HG02642 (cell line): ENCODE results near the gene ZFYVE28.
A peak's percentile ranks its signal among the peaks of the same experiment; 100 is the strongest.

Source experiments
- ATAC-seq: cut with Tn5 transposase; IDR thresholded peaks from one replicate; pipeline ENCODE4 v1.9.1; 2021; ENCODE audit warnings: mild to moderate bottlenecking; ENCODE audit not compliant: unreplicated experiment, poor library complexity

Gene ZFYVE28

DNA sequence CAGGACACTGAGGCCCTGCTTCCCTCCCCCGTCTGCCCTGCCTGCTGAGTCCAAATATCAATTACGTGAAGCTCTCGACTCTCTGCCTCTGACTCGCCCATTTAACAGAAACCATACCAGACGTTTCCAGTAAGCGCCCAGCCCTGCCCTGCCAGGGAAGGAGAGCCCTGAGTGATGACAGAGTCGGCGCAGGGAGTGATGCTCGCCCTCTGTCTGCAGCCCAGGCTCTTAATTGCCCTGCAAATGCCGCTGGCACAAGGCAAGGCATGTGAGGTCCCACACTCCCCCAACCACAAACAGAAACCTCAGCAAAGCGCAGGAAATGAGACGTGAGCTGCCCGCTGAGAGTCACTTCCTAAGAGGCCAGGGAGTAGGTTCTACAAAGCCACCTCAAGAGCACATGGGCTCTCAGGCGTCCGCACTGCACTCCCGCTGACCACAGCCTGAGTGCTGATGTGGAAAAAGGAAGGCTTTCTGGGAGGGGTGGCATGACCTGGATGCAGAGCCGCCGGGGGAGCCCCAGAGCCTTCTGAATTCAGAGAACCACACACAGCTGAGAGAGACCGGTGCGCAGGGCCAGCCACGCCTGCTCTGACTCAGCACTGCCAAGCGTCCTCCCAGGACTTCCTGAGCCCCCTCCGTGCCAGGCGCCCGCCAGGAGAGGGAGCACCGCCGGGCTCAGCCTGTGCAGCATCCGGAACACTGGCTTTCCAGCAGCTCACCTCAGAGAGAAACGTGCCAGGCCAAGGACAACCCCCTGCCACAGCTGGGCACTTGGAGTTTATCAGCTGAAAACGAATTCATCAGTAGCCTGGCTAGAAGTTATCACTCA is 5.3 kb downstream of the ZFYVE28 start:
- peak; percentile 54 for ATAC-seq

DNA sequence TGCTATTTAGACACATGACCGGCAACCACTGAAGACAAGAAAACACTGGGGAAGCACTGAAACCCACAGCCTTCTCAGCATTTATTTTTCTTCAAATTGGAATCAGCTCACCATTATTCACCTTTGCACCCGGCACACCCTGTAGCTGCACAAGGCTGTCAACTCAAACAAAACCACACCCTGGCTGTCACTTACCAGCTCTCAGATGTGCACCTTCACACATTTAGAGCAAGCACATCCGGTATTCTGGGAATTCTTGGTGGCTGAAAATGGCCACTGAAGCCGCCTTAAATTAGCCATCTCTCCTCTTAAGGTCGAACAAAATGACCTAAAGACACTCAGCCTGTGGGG is 5.9 kb downstream of the ZFYVE28 start:
- peak; percentile 18 for ATAC-seq

DNA sequence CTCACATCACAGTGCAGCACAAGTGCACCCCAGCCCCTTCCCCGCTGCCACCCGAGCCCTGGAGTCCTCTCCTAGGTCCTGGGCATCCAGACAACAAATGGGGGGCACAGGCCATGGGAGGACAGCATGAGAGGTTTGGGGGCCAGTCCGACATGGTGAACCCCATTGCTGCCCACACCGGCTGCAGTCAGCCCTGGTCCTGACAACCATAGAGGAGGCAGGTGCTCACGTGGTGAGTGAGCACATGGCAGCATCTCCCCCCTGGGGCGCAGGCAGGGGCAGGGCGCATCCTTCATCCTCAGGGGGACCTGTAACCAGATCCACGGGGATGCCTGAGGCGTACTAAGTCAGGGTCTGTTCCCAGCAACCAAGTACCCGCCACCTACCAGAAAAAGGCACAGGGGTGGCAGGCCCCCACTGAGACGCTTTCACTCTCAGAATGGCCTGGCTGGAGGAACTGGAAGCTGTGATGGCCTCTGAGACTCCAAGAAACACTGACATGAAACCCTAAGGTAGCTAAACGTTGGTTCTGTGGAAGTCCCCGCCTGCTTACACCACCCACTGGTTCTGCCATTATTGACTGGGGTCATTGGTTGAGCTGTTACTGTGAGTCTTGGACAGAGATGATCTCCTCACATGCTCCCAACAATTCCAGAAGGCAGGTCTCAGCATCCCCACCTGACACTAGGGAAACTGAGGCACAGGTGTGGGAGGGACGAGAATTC is 6.5 kb downstream of the ZFYVE28 start:
- no peak for ATAC-seq

DNA sequence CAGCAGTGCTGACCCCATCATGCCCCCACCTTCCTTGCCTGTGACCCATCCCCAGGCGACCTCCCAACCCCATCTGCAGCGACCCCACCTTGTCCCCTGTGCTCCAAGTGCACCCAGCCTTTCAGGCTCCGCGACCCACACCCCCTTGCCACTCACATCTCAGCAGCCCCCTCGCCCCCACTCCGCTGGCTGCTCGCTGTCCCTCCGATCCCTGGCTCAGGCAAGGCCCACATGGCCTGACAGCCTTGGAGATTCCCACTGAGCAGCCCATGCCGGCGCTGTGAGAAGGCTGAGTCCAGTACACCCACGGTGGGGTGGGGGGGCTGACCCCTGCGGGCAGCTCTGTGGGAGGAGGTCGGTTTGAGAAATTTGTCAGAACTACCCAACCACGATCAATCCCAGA is 9.1 kb downstream of the ZFYVE28 start:
- ATAC-seq = no peak

DNA sequence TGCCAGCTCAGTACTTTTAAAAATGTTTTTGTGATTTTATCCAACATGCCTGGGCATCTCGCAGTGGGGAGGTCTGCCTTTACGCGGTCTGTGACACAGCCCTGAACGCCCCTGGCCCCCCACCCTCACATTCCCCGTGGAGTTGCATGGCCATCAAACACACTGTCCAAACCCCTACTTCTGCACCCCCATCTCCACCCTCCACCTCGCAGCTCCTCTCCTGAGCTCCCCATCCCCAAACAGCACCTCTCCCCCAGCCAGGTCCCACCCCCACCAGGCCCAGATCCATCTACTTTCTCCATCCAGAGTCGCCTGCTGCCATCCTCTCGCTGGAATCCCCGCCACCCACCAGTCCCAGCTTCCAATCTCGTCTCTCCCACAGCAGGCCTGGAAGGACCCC is 9.5 kb downstream of the ZFYVE28 start:
- ATAC-seq = no peak

DNA sequence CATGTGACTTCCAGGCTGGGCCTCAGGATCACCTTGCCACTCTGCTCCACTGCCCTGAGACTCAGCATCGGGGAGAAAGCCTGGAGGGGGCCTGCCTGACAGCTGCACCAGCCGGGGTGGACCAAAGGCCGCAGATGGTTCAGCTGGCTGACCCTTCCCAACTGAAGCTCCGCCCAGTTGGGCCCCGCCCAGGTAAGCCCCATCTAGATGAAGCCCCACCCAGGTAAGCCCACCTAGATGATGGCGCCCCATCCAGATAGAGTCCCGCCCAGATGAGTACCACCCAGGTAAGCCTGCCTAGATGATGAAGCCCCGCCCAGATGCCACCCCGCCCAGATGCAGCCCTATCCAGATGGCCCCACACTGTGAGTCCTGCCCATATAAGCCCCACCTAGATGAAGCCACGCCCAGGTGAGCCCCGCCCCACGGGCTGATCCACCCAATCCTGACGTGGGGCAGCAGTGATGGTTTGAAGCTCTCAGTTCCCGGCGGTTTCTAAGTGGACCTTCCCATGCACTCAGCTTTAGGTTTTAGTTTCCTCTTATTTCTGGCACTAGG is 10.0 kb downstream of the ZFYVE28 start:
- ATAC-seq = no peak

DNA sequence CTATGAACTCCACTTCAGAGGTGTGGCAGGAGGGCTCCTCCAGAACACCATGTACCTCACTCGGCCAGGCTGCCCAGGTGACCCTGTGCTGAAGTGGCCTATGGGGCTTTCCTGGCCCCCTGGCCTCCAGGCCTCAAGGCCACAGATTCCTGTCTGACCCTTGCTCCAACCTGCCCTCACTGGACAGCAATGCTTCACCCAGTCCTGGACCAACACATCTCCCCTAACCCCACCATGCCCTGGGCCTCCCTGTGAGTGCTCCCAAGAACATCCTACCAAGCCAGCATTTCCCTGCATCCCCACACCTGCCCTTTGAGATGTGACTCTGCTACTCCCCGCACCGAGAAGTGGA is 10.5 kb downstream of the ZFYVE28 start:
- ATAC-seq = no peak

DNA sequence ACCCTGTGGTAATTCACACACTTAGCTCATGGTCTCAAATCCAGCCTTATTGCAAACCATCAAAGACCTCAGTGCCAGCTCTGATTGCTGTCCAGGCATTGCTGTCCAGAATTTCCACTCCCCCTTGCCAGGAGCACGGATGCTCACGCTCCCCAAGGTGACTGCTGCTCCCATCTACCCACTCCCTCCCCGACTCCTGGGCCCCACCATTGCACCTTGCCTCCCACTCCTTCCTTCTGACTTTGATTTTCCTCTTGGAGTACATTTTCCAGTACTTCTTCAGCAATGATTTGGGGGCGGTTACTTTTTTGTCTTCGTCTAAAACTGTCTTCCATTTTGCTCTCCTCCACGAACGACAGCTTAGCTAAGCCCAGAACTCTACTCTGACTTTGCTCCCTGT is 11.5 kb downstream of the ZFYVE28 start:
- ATAC-seq = no peak

DNA sequence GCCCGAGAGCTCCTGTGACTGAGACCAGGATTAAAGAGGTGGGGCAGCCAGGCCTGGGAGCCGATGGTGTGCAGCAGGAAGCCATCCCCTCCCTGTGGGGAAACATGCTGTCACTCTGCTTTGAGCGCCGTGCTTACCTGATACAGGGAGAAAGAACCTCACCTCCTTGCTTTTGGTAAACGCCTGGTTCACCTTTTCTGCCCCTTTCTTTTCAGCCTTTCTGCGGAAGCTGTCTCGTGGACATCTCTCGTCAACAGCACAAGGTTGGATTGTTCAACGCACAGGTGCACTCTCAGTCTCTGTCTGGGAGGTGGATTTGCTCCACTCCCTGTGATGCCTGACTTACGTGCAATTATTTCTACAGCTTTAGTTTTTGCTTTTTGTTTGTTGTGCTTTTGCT is 12.0 kb downstream of the ZFYVE28 start:
- no peak for ATAC-seq

DNA sequence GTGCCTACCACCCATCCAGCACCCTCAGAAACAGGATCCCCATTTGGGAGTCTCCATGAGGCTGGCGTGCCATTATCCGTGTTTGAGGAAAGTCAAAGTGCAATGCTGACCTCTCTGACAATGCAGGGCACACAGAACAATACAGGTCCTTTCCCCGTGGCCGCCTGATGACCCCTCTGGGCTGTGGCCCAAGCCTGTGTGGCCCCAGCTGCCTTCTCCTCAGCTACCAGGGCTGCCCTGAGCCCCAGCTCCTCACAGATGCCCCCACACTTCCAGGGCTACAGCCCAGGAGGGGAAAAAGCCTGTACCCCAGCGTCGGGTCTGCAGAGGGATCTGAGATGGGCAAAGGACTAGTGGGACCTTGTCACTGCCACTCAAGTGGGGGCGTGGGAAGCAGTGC is 15.5 kb downstream of the ZFYVE28 start:
- ATAC-seq = no peak

DNA sequence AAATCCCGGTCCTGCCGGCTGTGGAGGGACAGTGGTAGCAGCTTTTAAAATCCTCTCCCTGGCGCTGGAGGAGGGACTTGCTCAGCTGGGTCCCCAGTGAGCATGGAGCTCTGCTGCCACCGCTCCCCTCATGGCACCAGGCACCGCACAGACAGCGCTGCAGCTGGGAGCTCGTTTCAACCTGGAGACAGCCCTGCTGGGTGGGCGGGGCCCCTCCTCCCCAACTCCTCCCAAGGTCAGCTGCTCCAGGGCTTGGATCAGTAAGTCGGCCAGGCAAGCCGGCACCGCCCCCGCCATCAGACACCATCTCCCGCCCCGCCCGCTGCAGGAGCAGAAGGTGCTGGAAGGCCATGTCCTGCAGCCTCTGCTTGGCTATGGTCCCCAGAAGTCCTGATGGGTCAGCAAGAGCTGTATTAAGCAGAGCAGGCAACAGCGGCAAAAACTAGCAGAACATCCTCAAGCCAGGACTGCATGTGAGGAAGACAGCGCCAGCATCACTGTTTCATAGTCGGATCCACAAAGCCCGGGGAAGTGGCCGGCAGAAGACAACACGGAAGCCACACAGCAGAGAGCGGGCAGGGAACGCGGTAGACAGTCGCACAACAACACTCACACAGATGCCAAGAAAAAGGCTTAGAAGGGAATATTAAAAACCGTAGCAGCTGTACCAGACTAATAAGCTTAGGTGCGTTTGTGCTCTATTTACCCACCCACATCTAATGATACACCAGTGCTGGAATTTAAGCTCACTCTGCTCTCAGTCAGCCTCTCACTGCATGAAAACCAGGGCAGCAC is 16.2 kb downstream of the ZFYVE28 start:
- no peak for ATAC-seq

DNA sequence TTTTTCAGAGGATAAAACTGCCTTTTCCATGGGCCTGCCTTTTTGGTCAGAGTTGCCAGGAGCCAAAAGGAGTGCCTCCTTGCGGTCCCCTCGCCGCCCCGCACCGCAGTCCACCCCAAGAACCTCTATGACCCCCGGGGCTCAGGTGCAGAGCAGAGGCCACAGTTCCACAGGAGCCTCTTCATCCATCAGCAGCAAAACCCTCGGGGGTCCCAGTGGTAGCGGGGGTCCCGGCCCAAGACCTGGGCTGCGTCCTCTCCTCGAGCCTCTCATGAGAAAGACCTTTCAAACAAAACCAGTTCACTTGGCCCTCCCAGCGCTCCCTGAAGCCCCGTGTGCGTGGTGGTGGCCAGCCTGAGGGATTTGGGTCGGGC is 16.8 kb downstream of the ZFYVE28 start:
- no peak for ATAC-seq

DNA sequence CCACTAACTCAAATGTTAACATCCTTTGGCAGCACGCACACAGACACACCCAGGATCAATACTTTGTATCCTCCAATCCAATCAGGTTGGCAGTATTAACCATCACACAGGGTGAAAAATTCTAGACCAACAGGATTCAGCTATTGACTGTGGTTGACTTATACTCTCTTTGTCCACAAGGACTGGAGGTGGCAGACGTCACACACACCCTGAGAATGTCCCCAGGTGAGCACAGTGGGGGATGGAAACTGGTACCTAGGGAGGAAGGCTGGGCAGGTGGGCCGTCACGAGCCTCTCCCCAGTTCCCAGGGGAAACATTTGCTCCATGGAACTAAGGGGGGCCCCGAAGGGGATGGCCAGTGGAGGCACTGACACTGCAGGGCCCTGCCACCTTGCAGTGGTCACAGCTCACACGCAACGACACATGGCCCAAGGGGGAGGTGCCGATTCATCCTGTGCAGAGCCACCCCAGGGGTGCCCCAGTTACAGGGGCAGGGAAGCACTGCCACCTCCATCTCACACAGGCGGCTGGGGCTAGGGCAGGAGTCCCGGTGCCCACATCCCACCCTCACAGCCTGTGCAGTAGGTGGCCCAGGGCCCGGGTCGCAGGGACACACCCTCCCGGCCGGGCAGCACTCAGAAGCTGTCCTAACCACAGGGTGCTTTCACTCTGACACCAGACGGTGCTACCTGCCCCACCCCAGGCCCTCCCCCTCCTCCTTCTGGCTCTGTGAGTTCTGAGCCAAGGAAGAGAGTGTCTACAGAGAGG is 17.4 kb downstream of the ZFYVE28 start:
- no peak for ATAC-seq

DNA sequence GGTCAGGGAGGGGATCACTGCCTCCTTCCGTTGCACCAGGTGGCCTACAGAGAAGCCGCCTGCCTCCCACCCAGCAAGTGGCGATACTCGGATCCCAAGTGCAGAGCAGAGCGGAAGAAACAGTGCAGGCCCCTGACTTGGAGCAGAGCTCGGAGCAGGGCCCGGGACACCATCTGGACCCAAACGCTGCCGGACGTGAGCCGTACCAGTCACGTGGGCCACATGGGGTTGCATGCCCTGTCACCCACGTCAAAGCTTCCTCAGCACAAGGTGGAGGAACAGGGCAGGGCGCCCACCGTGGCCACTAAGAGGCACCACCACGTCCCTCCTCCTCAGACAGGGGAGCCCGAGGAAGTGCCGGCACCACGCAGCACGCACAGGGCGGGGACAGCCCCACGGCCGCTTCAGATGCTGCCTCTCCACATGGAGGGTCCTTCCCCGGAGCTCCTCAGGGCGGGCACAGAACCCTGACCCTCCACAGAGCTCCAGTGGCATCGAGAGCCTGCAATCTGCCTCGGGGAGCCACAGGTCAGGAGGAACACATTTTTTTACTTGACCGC is 18.7 kb downstream of the ZFYVE28 start:
- ATAC-seq = no peak

DNA sequence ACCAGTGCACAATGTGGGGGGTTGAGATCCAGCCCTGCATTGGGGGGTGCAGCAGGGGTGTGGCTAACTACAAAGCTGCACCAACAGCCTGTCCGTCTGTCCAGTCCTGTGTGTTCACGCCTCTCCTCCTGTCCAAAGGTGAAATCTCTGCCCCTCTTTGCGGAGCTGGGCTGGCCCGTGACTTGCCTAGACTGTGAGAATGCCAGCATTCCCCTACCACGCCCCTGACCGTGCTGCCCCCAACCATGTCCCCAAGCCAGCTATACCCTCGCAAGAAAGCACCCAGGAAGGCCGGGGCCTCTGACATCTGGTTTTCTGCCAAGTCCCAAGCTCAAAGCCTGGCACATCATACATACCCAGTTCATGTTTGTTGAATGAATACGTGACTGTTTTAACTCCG is 19.2 kb downstream of the ZFYVE28 start:
- ATAC-seq = no peak

DNA sequence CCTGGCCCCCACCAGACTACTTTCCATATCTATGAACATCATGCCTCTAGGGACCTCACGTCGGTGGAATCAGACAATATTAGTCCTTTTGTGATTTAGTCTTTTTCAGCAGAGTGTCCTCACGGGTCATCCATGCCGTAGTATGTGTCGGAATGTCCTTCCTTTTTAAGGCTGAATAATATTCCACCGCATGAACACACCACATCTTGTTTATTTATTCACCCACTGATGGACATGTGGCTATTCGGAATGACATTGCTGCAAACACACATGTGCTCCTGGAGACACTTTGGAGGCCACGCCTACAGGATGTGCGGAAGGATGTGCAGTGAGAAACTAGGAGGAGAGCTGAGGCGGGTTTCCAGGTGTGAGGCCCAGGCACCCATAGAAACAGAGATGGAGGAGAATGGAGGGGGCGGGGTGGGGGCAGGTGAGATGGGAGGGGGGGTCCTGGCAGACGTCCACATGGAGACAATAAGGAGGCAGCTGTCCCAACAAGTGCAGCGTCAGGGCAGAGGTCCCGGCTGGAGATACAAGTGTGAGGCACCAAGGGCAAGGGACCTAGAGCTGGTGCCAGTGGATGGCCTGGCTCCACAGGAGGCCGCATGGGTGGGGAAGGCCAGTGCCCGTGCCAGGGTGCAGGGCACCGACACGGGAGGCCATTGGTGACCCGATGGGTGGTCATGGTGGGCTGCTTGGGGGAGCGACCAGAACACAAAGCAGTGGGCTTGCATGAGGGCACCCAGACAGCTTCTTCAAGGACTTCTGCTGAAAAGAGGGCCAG is 20.7 kb downstream of the ZFYVE28 start:
- no peak for ATAC-seq

DNA sequence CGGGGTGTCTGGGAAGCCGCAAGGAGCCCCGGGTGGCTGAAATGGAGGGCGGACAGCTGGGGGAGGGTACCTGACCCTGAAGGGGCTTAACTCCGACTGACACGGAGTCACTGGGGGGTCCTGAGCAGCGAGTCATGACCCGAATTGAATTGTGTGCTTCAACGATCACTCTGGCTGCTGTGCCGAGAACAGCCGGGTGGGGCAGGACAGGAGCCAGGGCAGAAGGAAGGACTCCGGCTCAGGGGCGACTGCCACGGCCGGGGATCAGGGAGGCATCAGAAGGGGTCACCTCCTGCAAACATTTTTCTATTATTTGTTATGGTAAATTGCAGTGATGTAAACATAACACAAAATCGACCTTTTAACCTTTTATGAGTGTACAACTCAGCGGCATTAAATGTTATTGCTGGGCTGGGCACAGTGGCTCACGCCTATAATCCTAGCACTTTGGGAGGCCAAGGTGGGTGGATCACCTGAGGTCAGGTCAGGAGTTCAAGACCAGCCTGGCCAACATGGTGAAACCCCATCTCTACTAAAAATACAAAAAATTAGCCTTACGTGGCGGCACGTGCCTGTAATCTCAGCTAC is 21.6 kb downstream of the ZFYVE28 start:
- no peak for ATAC-seq

DNA sequence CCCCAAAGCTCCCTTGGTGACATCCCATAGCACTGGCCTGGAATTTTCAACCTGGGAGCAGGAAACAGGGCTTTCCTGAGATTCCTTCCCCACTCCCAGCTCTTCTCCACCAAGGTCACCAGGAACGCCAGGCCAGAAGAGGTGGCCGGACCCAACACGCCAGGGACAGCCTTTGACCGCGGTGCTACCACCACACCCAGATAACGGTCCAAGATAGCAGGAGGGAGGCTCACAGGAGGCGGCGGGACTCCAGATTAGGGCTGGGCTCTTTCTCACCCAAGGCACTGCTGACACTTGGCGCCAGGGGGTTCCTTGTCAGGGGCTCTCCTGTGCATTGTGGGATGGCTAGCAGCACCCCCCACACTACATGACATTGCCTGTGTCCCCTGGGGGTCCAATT is 22.9 kb downstream of the ZFYVE28 start:
- ATAC-seq = no peak

DNA sequence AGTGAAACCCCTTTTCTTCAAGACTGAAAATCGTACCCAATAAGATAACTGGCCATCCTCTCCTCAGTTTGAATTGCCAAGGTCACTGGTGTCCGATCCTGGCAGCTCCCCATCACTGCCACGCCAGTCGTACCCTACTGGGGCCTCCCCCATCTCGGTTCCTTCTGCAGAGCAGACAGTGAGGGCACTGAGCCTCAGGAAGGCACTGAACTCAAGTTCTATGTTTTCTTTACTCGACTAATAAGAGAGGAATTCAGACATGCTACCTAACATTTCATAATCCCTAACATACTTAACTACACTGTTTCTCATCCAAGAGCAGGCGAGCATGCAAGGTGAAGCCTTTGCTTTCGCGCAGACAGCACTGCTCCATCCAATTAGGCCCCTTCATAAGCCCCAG is 23.4 kb downstream of the ZFYVE28 start:
- no peak for ATAC-seq
